Measurements from ENCODE around the gene STIL.

Gene STIL

GRCh38 chr1:47229031-47229885 lies 84.7 kb downstream of the STIL start:
- in situ Hi-C loops (cut with HindIII; ENCODE audit: low pct_ligation_motif_present, low sequenced_read_pairs): no loop called here
- Histone ChIP-seq H3K27ac (no peak overlapping the region), H3K27me3 (replicated peaks) (peaks cover 95% of the 10 kb centered on the region), H3K36me3 (replicated peaks) (no peaks in the 10 kb centered on the region), H3K4me3 (ENCODE audit: low read depth, low read length) (no peak overlapping the region)
- TF ChIP-seq CTCF (IDR thresholded peaks at IDR 0.05; ENCODE audit: low read depth, low read length, missing control alignments): no peak
- DNase-seq: no peak

DNA sequence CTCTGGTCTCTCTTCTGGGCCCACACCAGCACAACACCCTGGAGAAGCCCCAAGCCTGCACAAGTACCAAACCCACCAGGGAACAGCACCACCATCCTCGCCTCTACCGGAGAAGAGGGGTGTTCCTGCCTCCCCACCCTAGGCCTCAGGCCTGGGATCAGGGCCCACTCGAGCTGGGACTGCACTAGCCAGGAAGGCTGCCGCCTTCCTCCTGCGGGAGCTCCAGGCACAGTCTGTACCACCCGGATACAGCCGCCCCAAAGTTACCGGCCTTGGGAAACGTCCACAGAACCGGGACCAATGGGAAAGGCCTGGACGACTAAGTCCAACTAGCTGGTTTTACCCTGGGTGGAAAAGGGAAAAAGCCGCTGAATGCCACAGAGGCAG lies 85.3 kb downstream of the STIL start:
- H3K27ac ChIP-seq: no peak overlapping the region
- peaks cover 96% of the 10 kb centered on the region for H3K27me3 ChIP-seq (replicated peaks)
- no peak for DNase-seq
- no peaks in the 10 kb centered on the region for H3K36me3 ChIP-seq (replicated peaks)
- TF ChIP-seq CTCF (IDR thresholded peaks at IDR 0.05; ENCODE audit: low read depth, low read length, missing control alignments): no peak
- H3K4me3 ChIP-seq (ENCODE audit: low read depth, low read length): no peak overlapping the region
- in situ Hi-C loops (cut with HindIII; ENCODE audit: low pct_ligation_motif_present, low sequenced_read_pairs): no loop called here

GRCh38 chr1:47227341-47228232 lies 86.4 kb downstream of the STIL start:
- in situ Hi-C loops (cut with HindIII; ENCODE audit: low pct_ligation_motif_present, low sequenced_read_pairs): no loop called here
- Histone ChIP-seq H3K27me3 (replicated peaks) (peaks cover 94% of the 10 kb centered on the region), H3K4me3 (ENCODE audit: low read depth, low read length) (no peak overlapping the region), H3K27ac (no peak overlapping the region), H3K36me3 (replicated peaks) (no peaks in the 10 kb centered on the region)
- DNase-seq: no peak
- no peak for TF ChIP-seq CTCF (IDR thresholded peaks at IDR 0.05; ENCODE audit: low read depth, low read length, missing control alignments)

DNA sequence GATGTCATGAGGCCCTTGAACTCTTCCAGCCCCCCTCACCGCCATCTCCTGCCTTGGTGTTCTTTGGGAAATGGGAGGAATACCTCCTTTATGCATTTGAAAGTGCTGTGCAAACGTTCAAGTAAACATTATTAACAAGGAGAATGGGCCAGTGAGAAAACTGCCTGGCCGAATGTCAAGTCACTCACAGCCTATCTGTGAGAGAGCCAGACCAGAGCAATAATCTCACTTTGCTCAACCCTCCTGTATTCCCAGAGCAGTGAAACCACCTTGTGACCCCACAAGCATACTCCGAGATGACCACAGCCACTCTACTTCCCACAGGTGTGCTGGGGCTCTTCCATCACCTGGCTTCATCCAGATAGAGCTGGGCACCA lies 87.1 kb downstream of the STIL start:
- H3K4me3 ChIP-seq (ENCODE audit: low read depth, low read length): no peak overlapping the region
- in situ Hi-C loops (cut with HindIII; ENCODE audit: low pct_ligation_motif_present, low sequenced_read_pairs): no loop called here
- TF ChIP-seq CTCF (IDR thresholded peaks at IDR 0.05; ENCODE audit: low read depth, low read length, missing control alignments): no peak
- peaks cover 95% of the 10 kb centered on the region for H3K27me3 ChIP-seq (replicated peaks)
- H3K27ac ChIP-seq: no peak overlapping the region
- DNase-seq: no peak
- no peaks in the 10 kb centered on the region for H3K36me3 ChIP-seq (replicated peaks)

DNA sequence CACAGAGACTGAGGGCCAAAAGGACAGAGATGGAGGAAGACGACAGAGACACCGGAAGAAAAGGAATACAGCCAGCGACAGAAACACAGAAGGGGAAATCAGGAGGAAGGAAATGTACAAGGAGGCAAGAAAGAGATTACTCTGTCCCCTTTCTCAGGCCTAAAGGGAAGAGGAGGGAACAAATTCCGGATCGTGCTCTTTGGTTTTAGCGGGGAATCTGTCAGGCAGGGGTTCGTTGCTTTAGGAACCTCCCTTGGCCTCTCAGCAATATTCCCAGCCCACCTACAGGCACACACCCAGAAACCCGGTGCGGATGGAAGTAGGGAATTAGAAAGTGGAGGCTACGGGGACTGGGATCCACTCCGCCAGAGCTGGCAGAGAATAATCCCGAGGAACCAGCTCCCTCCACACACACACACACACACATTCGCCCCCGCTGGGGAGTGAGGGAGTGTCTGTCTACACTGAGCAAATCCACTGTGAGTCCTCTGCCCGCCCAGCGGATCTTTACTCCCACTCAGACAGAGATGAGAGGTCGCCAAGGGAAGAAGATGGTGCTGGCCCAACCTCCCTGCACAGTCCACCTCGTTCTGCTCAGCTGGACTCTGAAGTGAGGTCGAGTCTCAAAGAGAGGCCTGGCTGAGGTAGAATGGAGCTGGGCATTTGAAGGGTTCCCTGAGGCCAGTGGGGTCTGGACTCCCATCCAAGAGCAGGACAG lies 87.7 kb downstream of the STIL start:
- in situ Hi-C loops (cut with HindIII; ENCODE audit: low pct_ligation_motif_present, low sequenced_read_pairs): no loop called here
- no peak for DNase-seq
- no peaks in the 10 kb centered on the region for H3K36me3 ChIP-seq (replicated peaks)
- no peak for TF ChIP-seq CTCF (IDR thresholded peaks at IDR 0.05; ENCODE audit: low read depth, low read length, missing control alignments)
- peaks cover 90% of the 10 kb centered on the region for H3K27me3 ChIP-seq (replicated peaks)
- H3K27ac ChIP-seq: no peak overlapping the region
- H3K4me3 ChIP-seq (ENCODE audit: low read depth, low read length): no peak overlapping the region

Measured in brain microvascular endothelial cell (primary cell).